D341Med (cell line): Measurements from ENCODE around the gene FRAT2.

Experiments used
- DNase-seq: peaks from one replicate; pipeline ENCODE4 v3.0.0; 2012; ENCODE audit warnings: low spot score

Gene FRAT2

DNA sequence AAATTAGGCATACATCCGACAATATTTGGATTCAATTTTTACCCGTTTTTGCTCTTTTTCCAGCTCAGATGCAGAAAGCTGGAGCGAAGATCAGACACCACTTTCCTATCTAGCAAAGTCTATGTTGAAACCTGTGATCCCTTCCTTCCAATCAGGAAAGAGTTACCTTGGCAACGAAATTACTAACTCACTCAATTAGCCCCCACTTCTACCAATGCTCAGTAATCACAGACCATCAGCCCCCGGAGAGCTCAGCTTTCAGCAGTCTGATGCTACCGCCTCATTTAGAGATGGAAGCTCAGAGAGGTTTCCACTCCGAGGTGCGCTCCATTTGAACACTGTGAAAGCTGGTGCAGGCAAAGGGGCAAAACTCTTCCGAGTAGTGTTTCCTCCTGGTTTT, 8.8 kb downstream of the FRAT2 start:
- DNase-seq: no peak

DNA sequence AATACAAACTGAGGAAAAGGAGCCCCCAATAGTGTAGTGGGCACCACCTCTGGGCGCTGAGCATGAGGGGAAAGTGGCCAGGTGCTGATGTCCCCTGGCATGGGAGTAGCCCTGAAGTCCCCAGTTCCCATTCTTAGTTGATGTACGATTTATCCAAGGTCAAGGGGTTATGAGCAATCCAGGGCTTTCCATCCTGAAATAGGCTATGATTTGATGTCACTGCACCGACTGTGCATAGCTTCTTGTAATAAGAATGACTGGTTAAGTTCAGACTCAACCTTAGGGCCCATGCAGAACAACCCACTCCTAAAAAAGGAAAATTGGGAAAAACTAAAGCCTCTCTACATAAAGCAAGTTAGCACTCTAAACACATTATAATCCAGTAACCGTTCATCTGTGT, 11.0 kb downstream of the FRAT2 start:
- no peak for DNase-seq

DNA sequence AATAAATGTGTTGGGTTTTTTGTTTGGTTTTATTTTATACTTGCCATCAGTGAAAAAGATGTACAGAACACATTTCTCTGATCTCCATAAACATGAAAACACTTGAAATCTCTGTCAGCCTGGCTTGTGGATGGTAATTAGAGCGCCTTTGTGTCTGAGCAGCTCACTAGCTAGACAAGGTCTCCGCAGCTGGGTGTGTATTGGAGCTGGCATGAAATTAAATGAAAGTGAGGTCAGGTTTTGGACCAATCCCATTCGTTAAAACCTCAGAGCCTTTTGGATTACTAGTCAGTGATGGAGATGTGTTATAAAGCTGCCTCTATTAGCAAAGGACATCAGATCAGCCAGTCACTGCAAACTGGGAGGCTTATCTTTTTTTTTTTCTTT, 12.7 kb downstream of the FRAT2 start:
- DNase-seq: no peak

DNA sequence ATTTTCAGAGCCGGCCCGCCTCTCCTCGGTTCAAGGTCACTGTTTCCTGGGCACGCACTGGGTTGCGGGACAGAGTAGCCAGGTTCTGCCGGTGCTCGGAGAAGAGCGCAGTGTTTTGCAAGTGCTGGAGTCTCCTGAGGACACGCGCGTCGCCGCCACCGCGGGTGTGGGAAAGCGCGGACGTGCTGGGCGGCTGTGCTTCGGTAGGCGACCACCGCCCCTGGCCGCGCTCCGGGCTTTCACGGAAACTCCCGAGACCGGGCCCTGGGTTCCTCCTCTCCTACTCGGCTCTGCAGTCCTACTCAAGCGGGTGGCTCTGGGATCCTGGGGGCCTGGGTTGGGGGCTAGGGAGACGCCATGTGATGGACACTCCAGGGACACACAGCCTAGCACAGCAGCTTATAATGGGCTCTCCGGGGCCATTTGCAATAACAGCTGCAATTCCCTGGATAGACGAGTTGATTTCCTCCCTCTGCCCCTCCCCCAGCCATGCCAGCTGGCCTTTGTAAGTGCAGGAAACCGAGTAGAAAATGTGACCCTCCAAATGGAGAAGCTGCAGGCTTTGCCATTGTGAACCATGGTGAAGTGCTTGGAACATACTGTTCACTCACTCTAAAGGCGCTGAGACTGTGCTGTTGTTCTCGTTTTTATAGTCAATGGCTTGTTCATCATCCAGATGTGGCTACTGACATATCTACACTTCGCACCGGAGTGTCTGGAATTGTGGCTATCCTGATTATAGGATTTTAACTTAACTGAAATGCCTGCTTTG, 13.3 kb downstream of the FRAT2 start:
- DNase-seq: no peak

DNA sequence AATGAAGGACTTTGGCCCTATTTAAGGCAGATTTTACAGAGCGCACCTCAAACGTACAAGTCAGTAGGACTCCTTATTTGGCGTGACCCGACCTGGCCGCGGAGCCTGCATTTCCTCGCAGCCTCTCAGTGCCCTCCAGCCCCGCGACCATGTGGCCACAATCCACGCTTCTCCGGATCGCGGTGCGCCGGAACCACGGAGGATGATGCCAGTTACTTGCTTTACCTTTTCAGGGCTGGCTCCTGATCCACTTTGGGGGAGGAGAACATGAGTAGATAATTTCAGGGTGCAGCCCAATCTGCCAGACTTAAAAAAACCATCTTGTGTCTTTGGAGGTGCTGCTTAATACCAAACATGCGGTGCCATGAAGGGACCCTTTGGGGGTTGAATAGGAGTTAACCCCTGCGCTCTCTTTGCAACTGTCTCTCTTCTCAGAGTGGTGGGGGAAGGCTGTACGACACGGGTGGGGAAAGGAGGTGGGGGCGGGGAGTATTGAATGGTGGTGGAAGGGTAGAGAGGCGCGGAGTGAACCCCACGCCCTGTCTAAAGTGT, 14.0 kb downstream of the FRAT2 start:
- DNase-seq: no peak

DNA sequence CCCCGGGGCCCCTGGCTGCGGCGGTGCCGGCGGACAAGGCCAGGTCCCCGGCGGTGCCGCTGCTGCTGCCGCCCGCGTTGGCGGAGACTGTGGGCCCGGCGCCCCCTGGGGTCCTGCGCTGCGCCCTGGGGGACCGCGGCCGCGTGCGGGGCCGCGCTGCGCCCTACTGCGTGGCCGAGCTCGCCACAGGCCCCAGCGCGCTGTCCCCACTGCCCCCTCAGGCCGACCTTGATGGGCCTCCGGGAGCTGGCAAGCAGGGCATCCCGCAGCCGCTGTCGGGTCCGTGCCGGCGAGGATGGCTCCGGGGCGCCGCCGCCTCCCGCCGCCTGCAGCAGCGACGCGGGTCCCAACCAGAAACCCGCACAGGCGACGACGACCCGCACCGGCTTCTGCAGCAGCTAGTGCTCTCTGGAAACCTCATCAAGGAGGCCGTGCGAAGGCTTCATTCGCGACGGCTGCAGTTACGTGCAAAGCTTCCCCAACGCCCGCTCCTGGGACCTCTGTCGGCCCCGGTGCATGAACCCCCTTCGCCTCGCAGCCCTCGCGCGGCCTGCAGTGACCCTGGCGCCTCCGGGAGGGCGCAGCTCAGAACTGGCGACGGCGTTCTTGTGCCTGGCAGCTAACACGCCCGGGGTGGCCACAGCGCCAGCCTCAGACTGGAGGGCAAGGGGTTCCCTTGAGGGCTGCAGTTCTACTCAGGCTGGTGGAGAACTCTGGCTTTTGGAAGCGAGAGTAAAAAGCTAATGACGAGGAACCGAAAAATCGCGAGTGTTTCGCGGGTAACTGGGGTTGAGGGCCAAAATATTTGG, 14.7 kb downstream of the FRAT2 start:
- DNase-seq: peak; percentile 43

DNA sequence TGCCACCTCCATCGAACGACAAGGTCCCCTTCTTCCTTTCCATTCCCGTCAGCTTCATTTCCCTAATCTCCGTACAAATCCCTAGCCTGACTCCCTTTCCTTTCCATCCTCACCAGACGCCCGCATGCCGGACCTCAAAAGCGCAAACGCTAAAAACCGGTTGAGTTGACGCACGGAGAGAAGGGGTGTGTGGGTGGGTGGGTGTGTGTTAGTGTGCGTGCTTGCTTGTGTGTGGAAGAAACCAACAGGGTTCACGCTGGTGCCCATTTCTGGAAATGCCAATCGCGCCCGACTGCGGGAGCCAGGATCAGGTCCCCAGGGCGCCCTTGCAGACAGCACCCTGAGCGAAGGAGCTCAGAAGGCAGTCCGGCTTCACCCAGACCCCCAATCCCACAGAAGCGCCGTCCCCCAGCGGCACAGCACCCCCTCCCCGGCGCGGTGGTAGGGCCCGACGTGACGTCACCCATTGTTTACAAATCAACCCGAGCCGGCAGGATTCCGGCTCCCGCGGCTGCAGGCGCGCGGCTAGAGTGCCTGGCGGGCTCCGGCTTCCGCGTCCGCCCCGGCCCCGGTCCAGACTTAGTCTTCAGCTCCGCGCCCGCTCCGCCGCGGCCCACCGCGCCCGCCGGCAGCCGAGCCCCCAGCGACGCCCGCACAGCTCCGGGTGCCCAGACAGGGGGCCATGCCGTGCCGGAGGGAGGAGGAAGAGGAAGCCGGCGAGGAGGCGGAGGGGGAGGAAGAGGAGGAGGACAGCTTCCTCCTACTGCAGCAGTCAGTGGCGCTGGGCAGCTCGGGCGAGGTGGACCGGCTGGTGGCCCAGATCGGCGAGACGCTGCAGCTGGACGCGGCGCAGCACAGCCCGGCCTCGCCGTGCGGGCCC, 15.5 kb downstream of the FRAT2 start, which contains the start of gene FRAT1:
TSS of gene FRAT1 (plus strand) at position 500 of the 880 bp plus-strand sequence. CDS start at position 683, 183 bp downstream.
- DNase-seq: peak; percentile 84

DNA sequence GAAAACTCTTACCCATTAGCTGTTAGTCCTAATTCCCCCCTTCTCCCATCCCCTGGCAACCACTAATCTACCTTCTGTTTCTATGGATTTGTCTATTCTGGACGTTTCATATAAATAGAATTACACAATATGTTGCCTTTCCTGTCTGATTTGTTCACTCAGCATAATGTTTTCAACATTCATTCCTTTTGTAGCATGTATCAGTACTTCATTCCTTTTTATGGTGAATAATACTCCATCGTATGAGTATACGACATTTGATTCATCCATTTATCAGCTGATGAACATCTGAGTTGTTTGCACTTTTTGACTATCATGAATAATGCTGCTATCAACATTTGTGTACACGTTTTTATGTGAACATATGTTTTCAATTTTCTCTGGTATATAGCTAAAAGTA, 19.9 kb downstream of the FRAT2 start:
- no peak for DNase-seq

DNA sequence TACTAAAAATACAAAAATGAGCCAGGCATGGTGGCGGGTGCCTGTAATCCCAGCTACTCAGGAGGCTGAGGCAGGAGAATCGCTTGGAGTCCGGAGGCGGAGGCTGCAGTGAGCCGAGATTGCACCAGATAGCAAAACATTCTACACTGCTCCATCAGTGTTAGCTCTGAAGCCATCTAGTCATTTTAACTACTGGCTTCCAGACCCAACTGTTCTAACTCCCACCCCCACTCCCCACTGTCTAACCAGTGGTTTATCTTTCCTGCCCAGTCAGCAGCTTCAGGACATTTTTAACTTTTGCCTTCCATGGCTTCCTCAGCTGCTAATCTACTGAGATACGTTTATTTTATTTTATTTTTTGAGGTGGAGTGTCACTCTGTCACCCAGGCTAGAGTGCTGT, 21.6 kb downstream of the FRAT2 start:
- DNase-seq: no peak

DNA sequence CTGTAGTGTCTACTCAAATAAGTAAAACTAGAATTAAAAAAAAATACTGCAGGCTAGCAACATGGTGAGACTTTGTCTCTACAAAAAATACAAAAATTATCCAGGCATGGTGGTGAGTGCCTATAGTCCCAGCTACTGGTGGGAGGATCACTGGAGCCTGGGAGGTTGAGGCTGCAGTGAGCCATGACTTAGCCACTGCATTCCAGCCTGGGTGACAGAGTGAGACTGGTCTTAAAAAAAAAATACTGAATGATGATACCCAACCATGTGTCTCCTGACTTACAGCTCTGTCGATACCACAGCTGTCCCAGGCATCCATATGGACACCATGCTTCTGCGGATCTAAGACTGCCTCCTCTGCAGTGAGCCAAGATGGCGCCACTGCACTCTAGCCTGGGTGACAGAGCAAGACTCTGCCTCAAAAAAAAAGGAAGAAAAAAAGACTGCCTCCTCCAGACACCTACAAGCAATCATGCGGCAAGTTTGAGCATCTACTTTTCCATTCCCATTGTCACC, 23.4 kb downstream of the FRAT2 start:
- no peak for DNase-seq

DNA sequence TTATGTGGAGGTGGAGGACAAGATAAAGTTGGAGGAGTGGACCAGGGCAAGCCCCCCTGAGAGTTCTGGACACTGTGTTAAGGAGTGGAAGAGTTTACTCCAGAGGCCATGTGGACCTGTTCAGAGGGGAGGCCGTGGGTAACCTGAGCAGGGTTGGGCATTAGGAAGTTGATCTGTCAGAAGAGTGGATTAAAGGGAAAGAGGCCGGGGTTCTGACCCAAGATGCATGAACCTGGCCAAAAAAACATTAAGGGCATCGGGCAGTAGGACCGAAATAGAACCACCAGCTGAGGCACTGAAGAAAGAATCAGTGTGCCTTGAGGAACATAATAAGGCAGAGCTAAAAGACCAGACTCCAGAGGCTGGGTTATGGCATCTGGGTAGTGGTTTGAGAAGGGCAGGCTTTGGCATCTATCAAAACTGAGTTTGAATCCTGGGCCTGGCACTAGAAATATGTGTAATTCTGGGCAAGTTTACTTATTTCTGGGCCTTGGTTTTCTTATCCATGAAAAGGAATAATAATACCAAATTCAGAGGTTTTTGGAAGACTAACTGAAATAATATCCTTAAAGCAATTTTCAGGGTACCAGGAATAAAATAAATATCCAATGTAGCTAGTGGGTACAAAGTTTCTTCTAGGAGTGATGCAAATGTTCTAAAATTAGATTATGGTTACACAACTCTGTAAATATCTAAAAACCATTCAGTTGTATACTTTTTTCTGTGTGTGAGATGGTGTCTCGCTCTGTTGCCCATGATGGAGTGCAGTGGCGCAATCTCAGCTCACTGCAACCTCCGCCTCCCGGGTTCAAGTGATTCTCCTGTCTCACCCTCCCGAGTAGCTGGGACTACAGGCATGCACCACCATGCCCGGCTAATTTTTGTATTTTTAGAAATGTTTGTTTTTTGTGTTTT, 26.4 kb downstream of the FRAT2 start:
- no peak for DNase-seq

DNA sequence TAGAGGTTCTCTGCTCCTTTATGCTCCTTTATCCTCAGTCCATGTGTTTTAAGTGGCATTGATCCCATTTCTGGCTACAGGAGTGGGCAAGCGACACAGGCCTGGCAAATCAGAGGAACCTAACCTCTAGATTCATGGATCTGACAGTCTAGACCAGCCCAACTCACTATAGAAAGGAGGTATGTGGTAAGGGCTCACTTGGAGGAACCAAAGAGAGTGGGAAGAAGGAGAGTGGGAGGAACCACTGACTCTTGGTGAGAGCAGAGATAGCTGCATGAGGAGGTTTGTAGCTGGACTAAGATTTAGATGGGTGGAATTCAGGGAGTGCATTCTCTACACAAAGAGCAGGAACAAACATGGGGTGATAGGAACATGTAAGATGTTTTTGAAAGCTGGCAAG, 27.1 kb downstream of the FRAT2 start:
- DNase-seq: no peak

DNA sequence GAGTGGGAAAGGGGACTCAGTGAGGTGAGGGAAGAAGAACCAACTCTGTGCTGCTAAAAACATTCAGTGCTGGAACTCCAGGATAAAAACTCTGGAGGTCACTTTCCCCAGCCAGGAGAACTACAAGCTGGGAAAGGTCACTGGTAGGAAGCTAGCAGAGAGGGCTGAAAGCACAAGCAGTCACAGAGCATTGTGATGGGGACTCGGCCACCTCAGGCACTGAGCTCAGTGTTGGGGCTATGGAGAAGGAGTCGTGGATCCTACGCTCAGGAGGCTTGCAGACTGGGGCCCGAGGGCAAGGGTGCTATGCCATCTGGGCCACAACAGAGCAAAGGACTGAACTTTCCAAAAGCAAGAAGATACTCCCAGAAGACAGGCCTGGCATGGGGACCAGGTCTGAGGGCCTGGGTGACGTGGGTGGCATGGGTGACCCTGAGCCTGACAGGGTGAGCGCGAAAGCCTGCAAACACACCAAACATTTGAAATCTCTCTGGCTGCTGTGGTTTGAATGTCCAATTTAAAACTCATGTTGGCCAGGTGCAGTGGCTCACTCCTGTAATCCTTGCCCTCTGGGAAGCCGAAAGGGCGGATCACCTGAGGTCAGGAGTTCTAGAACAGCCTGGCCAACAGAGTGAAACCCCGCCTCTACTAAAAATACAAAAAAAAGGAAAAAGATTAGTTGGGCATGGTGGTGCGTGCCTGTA, 32.3 kb downstream of the FRAT2 start:
- no peak for DNase-seq

DNA sequence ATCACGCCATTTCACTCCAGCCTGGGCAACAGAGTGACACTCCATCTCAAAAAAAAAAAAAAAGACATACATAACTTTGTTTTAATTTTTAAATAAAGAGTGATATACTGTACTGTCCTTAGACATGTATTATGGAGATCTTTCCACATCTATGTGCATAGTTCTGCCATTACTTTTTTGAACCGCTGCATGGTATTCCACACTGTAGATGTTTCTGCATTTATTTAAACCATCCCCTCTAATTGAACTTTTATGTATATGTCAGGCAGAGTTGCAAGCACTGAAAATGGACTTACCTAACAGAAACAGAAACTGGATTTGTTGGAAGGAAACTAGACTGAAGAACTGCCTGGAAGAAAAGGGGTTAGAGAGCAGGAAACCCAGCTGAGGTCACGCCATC, 33.5 kb downstream of the FRAT2 start:
- DNase-seq: no peak

DNA sequence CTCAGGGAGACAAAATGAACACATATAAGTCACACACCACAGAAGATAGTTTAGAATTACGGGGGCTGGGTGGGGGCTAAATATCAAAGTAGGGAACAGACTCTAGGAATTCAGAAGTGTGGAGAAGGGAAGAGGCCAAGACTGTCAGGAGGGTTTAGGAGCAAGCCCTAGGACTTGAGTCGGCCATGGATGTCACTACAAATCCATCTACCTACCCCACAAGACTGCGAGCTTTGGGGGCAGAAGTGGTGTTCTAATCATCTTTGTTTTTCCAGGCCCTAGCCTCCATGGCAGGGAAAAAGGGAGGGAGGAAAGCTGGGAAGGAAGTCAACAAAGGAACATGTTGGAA, 36.3 kb downstream of the FRAT2 start:
- DNase-seq: no peak

DNA sequence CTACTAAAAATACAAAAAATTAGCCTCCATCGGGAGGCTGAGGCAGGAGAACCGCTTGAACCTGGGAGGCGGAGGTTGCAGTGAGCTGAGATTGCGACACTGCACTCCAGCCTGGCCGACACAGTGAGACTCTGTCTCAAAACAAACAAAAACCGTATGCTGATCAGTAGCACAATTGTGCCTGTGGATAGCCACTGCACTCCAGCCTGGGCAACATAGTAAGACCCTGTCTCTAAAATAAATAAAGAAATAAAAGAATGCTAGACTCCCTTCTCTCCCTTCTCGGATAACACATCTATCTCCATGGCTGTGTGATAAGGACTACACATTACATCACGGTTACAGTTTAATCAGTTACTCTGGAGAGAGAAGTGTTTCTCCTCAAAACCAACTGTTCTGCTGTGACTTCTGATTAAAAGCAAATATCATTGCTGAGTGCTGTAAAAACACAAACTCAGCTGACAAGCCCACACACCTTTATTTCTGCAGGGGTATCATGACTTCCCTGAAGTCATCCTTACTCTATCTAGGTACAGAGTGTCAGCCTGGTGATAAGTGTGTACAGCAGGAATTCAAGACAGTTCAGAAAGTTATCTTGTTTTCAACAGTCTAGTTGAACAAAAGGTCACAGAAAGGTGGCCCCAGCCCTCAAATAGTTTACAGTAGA, 36.8 kb downstream of the FRAT2 start:
- DNase-seq: no peak

DNA sequence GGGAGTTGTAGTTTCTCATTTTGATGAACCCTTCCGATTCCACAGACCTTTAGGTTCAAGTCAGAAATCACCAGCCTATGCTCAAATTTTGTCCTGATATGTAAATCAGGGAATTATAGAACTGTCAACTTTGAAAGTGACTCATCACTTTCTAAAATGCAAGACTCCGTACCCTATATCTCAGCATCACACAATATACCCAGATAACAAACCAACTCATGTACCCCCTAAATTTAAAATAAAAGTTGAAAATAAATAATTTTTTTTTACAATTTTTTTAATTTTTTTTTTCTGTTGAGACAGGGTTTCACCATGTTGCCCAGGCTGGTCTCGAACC, 41.7 kb downstream of the FRAT2 start:
- DNase-seq: no peak

DNA sequence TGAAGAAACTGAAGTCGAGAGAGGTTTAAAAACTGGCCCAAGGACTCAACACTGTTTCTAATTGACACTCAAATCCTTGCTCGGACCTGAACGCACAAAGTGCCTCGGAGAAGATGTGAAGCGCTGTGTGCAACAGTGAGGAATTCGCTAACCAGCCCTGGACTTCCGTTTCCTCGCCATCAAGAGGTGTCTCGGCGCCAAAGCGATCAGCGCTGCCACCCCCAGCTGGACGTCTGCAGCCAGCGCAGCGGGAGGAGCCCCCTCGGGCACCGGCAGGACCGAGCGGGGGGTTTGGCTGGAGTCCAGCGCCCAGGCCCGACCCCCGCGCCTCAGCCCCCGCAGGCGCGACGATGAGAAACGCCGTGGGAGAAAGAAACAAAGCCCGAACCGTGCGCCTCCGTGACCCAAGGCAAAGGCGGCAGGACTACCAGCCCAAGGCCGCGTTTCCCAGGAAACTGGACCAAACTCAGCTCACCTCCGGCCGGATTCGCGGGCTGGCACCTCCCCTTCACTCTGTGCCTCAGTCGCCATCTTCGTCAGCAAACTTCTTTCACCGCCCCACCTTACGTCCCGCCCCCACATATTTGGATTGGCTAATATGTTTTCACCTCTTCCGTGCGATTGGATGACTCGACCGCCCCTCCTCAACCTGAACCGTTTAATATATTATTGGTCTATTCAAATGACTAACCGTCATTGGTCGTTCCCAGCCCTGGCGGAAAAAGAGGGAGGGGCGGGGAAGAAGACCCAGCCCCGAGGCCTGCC, 42.2 kb downstream of the FRAT2 start, which contains the start of gene ARHGAP19:
TSS of gene ARHGAP19 (minus strand) at position 541 of the 765 bp plus-strand sequence. CDS start at position 531, 10 bp downstream.
- peak; percentile 88 for DNase-seq
